Posterior vena cava (tissue), 2 donors: ENCODE results near the gene CCNL2. TPM values are rescaled to one million over a fixed set of nuclear protein-coding genes. Genes with fewer than 3 reads are reported as not detected.
"Not testable (repeated sequence)": the region's sequence is repeated elsewhere in the genome, so short reads cannot be mapped to it uniquely, and the experiment has no call there.

Source experiments
- DNase-seq: peaks from one replicate; pipeline ENCODE4 v3.0.0-alpha.2; 2020; ENCODE audit warnings: low spot score
- intact Hi-C, 2 donors: fragments of 100-400 bp; cut with DNase I; formaldehyde crosslinking; loops; one replicate each; pipeline versions ENCODE4 v1.14.1 to v1.14.2; 2022 to 2023
- long read RNA-seq, 2 donors: library from polyadenylated mRNA; unstranded; transcript quantifications; one replicate each; pipeline ENCODE4 v2.0.0, GENCODE V29; 2020 to 2021
- total RNA-seq, 2 donors: library from RNA; stranded (reverse); fragmentation: NEBNext Ultra II Directional; extraction: Animal tissue kit (Norgen Biotek cat#: 25700); gene quantifications; one replicate each; pipeline ENCODE4 v1.2.1, GENCODE V29; 2021
- donor health status: DM: yes; HTN: yes; CAD: no.
- donor health status: DM: yes; HTN: yes; CAD: no.

CCNL2 gene
- total RNA-seq, result 100 to 1,000 TPM; 102 to 109 TPM
- long read RNA-seq, donor 1, transcript CCNL2-204 (6 exons, 3,082 nt), result major isoform, 11 of 35 reads
- long read RNA-seq, donor 1, partial matches to known transcripts, result 4 of 35 reads
- long read RNA-seq, donor 1, other reads (novel, unspliced or antisense), result 16 of 35 reads
- long read RNA-seq, donor 2, transcript CCNL2-201 (11 exons, 2,305 nt), result minor isoform, 6 of 102 reads
- long read RNA-seq, donor 2, transcript CCNL2-202 (6 exons, 1,186 nt), result minor isoform, 6 of 102 reads
- long read RNA-seq, donor 2, transcript CCNL2-204 (6 exons, 3,082 nt), result major isoform, 43 of 102 reads
- long read RNA-seq, donor 2, partial matches to known transcripts, result 20 of 102 reads
- long read RNA-seq, donor 2, other reads (novel, unspliced or antisense), result 25 of 102 reads

- intact Hi-C loops, result no loop called here
- peak; percentile 100 for DNase-seq
These were observed at the start of gene CCNL2 for GRCh38 chr1:1399187-1399871. CCNL2 (minus strand) TSS chr1:1399335; CDS start chr1:1399306, 29 bp downstream.

GRCh38 chr1:1446631-1447030 lies 47.5 kb upstream of the CCNL2 start:
- DNase-seq, intact Hi-C loops: not testable (repeated sequence)

GRCh38 chr1:1442069-1442770 lies 43.1 kb upstream of the CCNL2 start:
- intact Hi-C loops, result loop anchor here in 1 of 2 donors (5.0 kb wide), 1 partner anchor 60 kb away; no protein-coding TSS in a partner anchor
- no peak for DNase-seq

GRCh38 chr1:1441002-1441888 lies 42.1 kb upstream of the CCNL2 start:
- peak; percentile 84 for DNase-seq
- intact Hi-C loops, result loop anchor here in 1 of 2 donors (5.0 kb wide), 1 partner anchor 61 kb away; no protein-coding TSS in a partner anchor

GRCh38 chr1:1440262-1441001 lies 41.3 kb upstream of the CCNL2 start:
- intact Hi-C loops, result loop anchor here in 1 of 2 donors (5.0 kb wide), 1 partner anchor 62 kb away; no protein-coding TSS in a partner anchor

GRCh38 chr1:1439546-1440261 lies 40.6 kb upstream of the CCNL2 start:
- DNase-seq, result no peak
- intact Hi-C loops, result loop anchor here in 1 of 2 donors (5.0 kb wide), 2 partner anchors 37 to 63 kb away; no protein-coding TSS in a partner anchor

More at GRCh38 chr1:1440262-1441001, 41.3 kb upstream of the CCNL2 start:
- DNase-seq, result no peak

- intact Hi-C loops, result loop anchor here in 1 of 2 donors (5.0 kb wide), 1 partner anchor 36 kb away; no protein-coding TSS in a partner anchor
- no peak for DNase-seq
These were observed 39.6 kb upstream of the CCNL2 start for GRCh38 chr1:1438531-1439381.

- intact Hi-C loops, result loop anchor here in 1 of 2 donors (5.0 kb wide), 1 partner anchor 36 kb away; no protein-coding TSS in a partner anchor
These were observed 38.8 kb upstream of the CCNL2 start for GRCh38 chr1:1437904-1438376.

GRCh38 chr1:1437033-1437903 lies 38.1 kb upstream of the CCNL2 start:
- intact Hi-C loops, result loop anchor here in 1 of 2 donors (5.0 kb wide), 1 partner anchor 35 kb away; no protein-coding TSS in a partner anchor
- no peak for DNase-seq

More at GRCh38 chr1:1437904-1438376, 38.8 kb upstream of the CCNL2 start:
- DNase-seq, result no peak

- DNase-seq, result no peak
- intact Hi-C loops, result loop anchor here in 1 of 2 donors (5.0 kb wide), 1 partner anchor 34 kb away; no protein-coding TSS in a partner anchor
These were observed 37.5 kb upstream of the CCNL2 start for GRCh38 chr1:1436630-1437032.

GRCh38 chr1:1435911-1436629 lies 36.9 kb upstream of the CCNL2 start:
- intact Hi-C loops, result loop anchor here in 1 of 2 donors (5.0 kb wide), 1 partner anchor 34 kb away; no protein-coding TSS in a partner anchor
- DNase-seq, result peak; percentile 81

- intact Hi-C loops, result loop anchor here in 1 of 2 donors (5.0 kb wide), 1 partner anchor 33 kb away; no protein-coding TSS in a partner anchor
- peak; percentile 89 for DNase-seq
These were observed 36.2 kb upstream of the CCNL2 start, which contains the start of gene VWA1 for GRCh38 chr1:1435106-1435903. VWA1 (plus strand) TSS chr1:1435690; CDS start chr1:1435749, 59 bp downstream.

- intact Hi-C loops, result loop anchor here in 1 of 2 donors (5.0 kb wide), 1 partner anchor 32 kb away; no protein-coding TSS in a partner anchor
- no peak for DNase-seq
These were observed 35.6 kb upstream of the CCNL2 start for GRCh38 chr1:1434824-1435105.
